Caco-2 (cell line): ENCODE data around the gene TSPAN4. TPM values are rescaled to one million over a fixed set of nuclear protein-coding genes. Genes with fewer than 3 reads are reported as not detected.

ENCODE experiments used
- BruUV-seq: library from RNA; stranded (reverse); fragments of 400-500 nt; replicated peaks from 2 replicates; lab custom pipeline; 2021; lab: Mats Ljungman, UMichigan
- CTCF ChIA-PET: fragments of 300-600 bp; sonication (Branson Sonifier 250); formaldehyde crosslinking; loops from one replicate; lab custom pipeline; 2022; ENCODE audit warnings: antibody characterized with exemption; lab: Charles Lee
- POLR2A ChIA-PET: fragments of 300-600 bp; sonication (Branson Sonifier 250); formaldehyde crosslinking; loops from one replicate; lab custom pipeline; 2022; ENCODE audit warnings: antibody characterized with exemption; lab: Charles Lee
- DNase-seq, 2 experiments: peaks; one replicate each; pipeline versions ENCODE4 v3.0.0 to v3.0.0-alpha.2; 2020 to 2022
- H3K27me3 ChIP-seq: replicated peaks from 2 replicates; pipeline ENCODE4 v1.6.0; 2011; ENCODE audit warnings: low read length; ENCODE audit not compliant: control insufficient read depth, insufficient read depth
- H3K36me3 ChIP-seq: 2 replicates; pipeline ENCODE4 v1.5.1; 2011; ENCODE audit warnings: low read length; ENCODE audit not compliant: control insufficient read depth, insufficient read depth
- H3K4me1 ChIP-seq: fragments of 250-450 bp; sonication (Bioruptor Pico); 2 replicates; pipeline ENCODE4 v1.5.1; 2020; ENCODE audit warnings: mild to moderate bottlenecking
- H3K4me3 ChIP-seq: 2 replicates; pipeline ENCODE4 v1.5.1; 2011; ENCODE audit warnings: low read depth, mild to moderate bottlenecking, control low read depth, low read length
- H3K9me3 ChIP-seq: fragments of 250-450 bp; sonication (Bioruptor Pico); 2 replicates; pipeline ENCODE4 v1.5.1; 2020; ENCODE audit warnings: mild to moderate bottlenecking, moderate library complexity
- H3K27ac Mint-ChIP-seq: one replicate; pipeline ENCODE4 v1.8.0; 2022; ENCODE audit warnings: mixed read lengths; ENCODE audit not compliant: unreplicated experiment
- H3K27me3 Mint-ChIP-seq: one replicate; pipeline ENCODE4 v1.8.0; 2022; ENCODE audit warnings: mixed read lengths; ENCODE audit not compliant: insufficient read depth, unreplicated experiment
- H3K36me3 Mint-ChIP-seq: one replicate; pipeline ENCODE4 v1.8.0; 2022; ENCODE audit warnings: mild to moderate bottlenecking, mixed read lengths; ENCODE audit not compliant: insufficient read depth, unreplicated experiment
- H3K4me1 Mint-ChIP-seq: one replicate; pipeline ENCODE4 v1.8.0; 2022; ENCODE audit warnings: low read depth, mixed read lengths; ENCODE audit not compliant: unreplicated experiment
- H3K4me3 Mint-ChIP-seq: one replicate; pipeline ENCODE4 v1.8.0; 2022; ENCODE audit warnings: mild to moderate bottlenecking, moderate library complexity, mixed read lengths; ENCODE audit not compliant: unreplicated experiment
- H3K9me3 Mint-ChIP-seq: one replicate; pipeline ENCODE4 v1.8.0; 2022; ENCODE audit warnings: mixed read lengths; ENCODE audit not compliant: unreplicated experiment
- intact Hi-C: fragments of 100-400 bp; cut with micrococcal nuclease; formaldehyde crosslinking; loops from one replicate; pipeline ENCODE4 v1.10.0; 2022; ENCODE audit not compliant: unreplicated experiment
- total RNA-seq: library from RNA; stranded (reverse); gene quantifications from 2 replicates; pipeline ENCODE4 v1.2.3, GENCODE V29; 2022
- TF ChIP-seq, protein P1 (sequence below), 2 experiments: fragments of 200-600 bp in 1 of 2; IDR thresholded peaks; 1 replicate in 1 of 2; 2 replicates in 1 of 2; pipeline versions ENCODE4 v1.5.1 to v1.8.0; 2011 to 2022; ENCODE audit warnings: antibody characterized with exemption in 1 of 2, control low read depth in 1 of 2, inconsistent platforms in 1 of 2, low read depth in 1 of 2, low read length in 1 of 2, mild to moderate bottlenecking in 1 of 2, moderate library complexity in 1 of 2; ENCODE audit not compliant: insufficient read depth in 1 of 2, severe bottlenecking in 1 of 2, unreplicated experiment in 1 of 2

The TSPAN4 gene
- total RNA-seq, 1 experiment from 2014 or later = 95.9 TPM

DNA sequence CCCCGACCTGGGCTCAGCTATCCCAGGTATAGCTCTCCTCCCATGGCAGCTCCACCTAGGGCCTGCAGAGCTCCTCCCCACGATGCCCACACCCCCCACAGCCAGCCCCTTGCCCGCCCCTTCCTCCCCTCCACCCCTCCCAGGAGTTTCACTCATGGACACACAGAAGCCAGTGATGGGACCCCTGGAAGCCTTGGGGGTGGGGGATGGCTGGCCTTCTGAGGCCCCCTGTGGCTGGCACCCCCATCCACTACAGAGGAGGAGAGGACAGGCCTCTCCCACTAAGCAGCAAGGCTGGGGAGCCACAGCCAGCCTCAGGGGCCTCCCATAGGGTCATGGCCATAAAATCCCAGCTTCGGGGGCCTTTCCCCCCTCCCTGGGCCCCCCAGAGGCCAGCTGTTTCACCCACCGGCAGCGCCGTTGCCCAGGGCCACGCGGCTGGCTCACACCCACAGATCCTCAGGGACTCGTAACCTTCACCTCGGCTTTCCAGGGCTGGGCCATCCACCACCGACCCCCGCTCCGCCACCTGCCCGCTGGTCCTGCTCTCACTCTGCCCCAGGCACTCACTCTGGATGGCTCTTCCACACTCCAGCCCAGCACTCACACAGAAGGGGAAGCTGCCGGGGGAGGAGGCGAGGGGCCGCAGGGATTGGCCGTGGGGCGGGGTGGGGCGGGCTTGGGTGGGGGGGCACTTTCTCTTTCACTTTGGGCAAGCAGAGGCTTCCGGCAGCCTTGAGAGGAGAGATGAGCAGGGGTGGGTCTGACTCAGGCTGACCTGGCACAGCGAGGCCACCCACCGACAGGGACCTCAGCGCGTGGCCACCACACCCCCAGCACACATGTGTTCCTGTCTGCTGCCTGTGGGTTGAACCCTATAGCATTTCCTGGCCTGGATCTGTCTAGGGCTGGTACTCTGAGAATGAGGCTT is 46.8 kb upstream of the TSPAN4 start:
- intact Hi-C loops = no loop called here
- no peaks in the 10 kb centered on the region for H3K36me3 ChIP-seq
- H3K9me3 Mint-ChIP-seq = no peaks in the 10 kb centered on the region
- no TSS peak for BruUV-seq
- H3K4me3 Mint-ChIP-seq = peak overlapping the region; percentile 86
- TF ChIP-seq, protein P1, sequence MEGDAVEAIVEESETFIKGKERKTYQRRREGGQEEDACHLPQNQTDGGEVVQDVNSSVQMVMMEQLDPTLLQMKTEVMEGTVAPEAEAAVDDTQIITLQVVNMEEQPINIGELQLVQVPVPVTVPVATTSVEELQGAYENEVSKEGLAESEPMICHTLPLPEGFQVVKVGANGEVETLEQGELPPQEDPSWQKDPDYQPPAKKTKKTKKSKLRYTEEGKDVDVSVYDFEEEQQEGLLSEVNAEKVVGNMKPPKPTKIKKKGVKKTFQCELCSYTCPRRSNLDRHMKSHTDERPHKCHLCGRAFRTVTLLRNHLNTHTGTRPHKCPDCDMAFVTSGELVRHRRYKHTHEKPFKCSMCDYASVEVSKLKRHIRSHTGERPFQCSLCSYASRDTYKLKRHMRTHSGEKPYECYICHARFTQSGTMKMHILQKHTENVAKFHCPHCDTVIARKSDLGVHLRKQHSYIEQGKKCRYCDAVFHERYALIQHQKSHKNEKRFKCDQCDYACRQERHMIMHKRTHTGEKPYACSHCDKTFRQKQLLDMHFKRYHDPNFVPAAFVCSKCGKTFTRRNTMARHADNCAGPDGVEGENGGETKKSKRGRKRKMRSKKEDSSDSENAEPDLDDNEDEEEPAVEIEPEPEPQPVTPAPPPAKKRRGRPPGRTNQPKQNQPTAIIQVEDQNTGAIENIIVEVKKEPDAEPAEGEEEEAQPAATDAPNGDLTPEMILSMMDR (IDR thresholded peaks at IDR 0.05; ENCODE audit: insufficient read depth in 1 of 2, low read depth in 1 of 2, low read length in 1 of 2, severe bottlenecking in 1 of 2, unreplicated experiment in 1 of 2) = no peak
- POLR2A ChIA-PET = interaction anchor here (1.0 kb wide), 1 partner anchor 23 kb away, joined by 7 read pairs; the partner anchor contains the start of gene PNPLA2
- no peaks in the 10 kb centered on the region for H3K9me3 ChIP-seq
- H3K4me3 ChIP-seq = no peak overlapping the region
- H3K36me3 Mint-ChIP-seq = peaks cover 17% of the 10 kb centered on the region
- DNase-seq = no peak
- no peaks in the 10 kb centered on the region for H3K27me3 Mint-ChIP-seq
- CTCF ChIA-PET = interaction anchor here (0.9 to 2.0 kb wide), 3 partner anchors 10 to 13 kb away, joined by 3 to 6 read pairs (median 3); no protein-coding TSS in a partner anchor
- no peak overlapping the region for H3K27ac Mint-ChIP-seq
- peaks cover 9% of the 10 kb centered on the region for H3K4me1 ChIP-seq
- no peaks in the 10 kb centered on the region for H3K27me3 ChIP-seq
- H3K4me1 Mint-ChIP-seq = no peaks in the 10 kb centered on the region

DNA sequence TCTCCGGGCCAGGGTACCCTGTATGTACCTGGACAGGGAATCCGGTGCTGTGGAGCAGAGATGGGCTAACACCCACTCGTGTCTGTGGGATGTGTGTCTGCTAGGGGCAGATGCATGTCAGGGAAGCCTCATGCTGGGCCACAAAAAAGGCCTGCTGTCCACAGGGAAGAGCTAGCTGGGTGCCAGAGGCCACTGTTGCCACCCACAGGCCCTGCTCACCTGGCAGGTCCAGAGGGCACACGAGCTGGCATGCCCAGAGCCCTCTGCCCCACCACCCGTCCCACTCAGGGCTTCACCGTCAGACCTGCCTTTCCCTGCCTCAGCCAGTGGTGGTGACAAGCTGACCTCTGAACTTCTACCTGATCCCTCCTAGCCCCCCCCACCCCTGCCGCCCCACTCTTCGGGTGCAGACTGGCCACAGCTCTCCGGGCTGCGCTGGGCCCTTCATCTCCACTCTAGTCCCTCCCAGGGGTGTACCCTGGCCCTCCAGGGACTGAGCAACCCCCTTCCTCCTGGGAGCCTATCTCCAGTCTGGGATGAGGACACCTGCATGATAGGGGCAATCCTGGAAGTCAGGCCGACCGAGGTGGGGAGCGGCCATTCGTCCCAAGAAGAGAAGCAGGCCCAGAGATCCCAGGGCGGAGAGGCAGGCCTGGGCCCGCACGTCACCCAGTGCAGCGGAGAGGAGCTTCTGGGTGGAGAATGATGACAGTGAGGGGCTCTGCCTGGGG is 45.9 kb upstream of the TSPAN4 start:
- peak overlapping the region; percentile 91 for H3K4me3 ChIP-seq
- intact Hi-C loops = no loop called here
- no peaks in the 10 kb centered on the region for H3K27me3 ChIP-seq
- H3K4me3 Mint-ChIP-seq = peak overlapping the region; percentile 86
- DNase-seq = no peak
- peaks cover 9% of the 10 kb centered on the region for H3K4me1 ChIP-seq
- CTCF ChIA-PET = interaction anchor here (0.7 to 2.0 kb wide), 4 partner anchors 11 to 49 kb away, joined by 3 to 6 read pairs (median 3); no protein-coding TSS in a partner anchor
- H3K27me3 Mint-ChIP-seq = no peaks in the 10 kb centered on the region
- H3K27ac Mint-ChIP-seq = peak overlapping the region; percentile 69
- POLR2A ChIA-PET = interaction anchor here (1.0 to 1.4 kb wide), 2 partner anchors 13 to 22 kb away, joined by 4 to 7 read pairs; partner anchors contain the start of genes PNPLA2 and RPLP2
- peaks cover 20% of the 10 kb centered on the region for H3K36me3 Mint-ChIP-seq
- no peaks in the 10 kb centered on the region for H3K9me3 Mint-ChIP-seq
- H3K36me3 ChIP-seq = no peaks in the 10 kb centered on the region
- BruUV-seq = no TSS peak
- H3K4me1 Mint-ChIP-seq = no peaks in the 10 kb centered on the region
- H3K9me3 ChIP-seq = no peaks in the 10 kb centered on the region
- TF ChIP-seq, protein P1 (IDR thresholded peaks at IDR 0.05; ENCODE audit: insufficient read depth in 1 of 2, low read depth in 1 of 2, low read length in 1 of 2, severe bottlenecking in 1 of 2, unreplicated experiment in 1 of 2) = no peak
